ENCODE results near the gene AQR. TPM values are rescaled to one million over a fixed set of nuclear protein-coding genes. Genes with fewer than 3 reads are reported as not detected.
"Not testable (repeated sequence)": the region's sequence is repeated elsewhere in the genome, so short reads cannot be mapped to it uniquely, and the experiment has no call there.

Gene AQR
- total RNA-seq, 8 experiments from 2014 or later, result 14.9 to 46.9 (median 19.5) TPM

- in situ Hi-C loops (cut with MboI; ENCODE audit: low pct_unique_long_range_greater_than_20kb in 2 of 9, low sequenced_read_pairs in 9 of 9, unreplicated experiment in 9 of 9), result no loop called here
- no peak overlapping the region for H3K27ac ChIP-seq
- H3K4me3 ChIP-seq, result no peak overlapping the region
- no peaks in the 10 kb centered on the region for H3K4me1 ChIP-seq (replicated peaks in 1 of 2)
- ATAC-seq (replicated peaks in 6 of 8), result peak in 1 of 8 experiments; percentile 25
These were observed 25.8 kb downstream of the AQR start for GRCh38 chr15:34943711-34944110.

GRCh38 chr15:34943264-34943663 is 26.3 kb downstream of the AQR start:
- in situ Hi-C loops (cut with MboI; ENCODE audit: low pct_unique_long_range_greater_than_20kb in 2 of 9, low sequenced_read_pairs in 9 of 9, unreplicated experiment in 9 of 9); H3K4me3 ChIP-seq; H3K4me1 ChIP-seq (replicated peaks in 1 of 2); H3K27ac ChIP-seq; ATAC-seq (replicated peaks in 6 of 8): not testable (repeated sequence)

GRCh38 chr15:34942363-34942762 is 27.2 kb downstream of the AQR start:
- H3K4me3 ChIP-seq, result no peak overlapping the region
- WGBS, 10 experiments, result 85 to 100% (median 98%) methylated on average over 2 to 6 of the region's 6 CpGs; no CpG with 5 or more reads in 1 of the 10 experiments
- H3K27ac ChIP-seq, result no peak overlapping the region
- no peaks in the 10 kb centered on the region for H3K4me1 ChIP-seq (replicated peaks in 1 of 2)
- in situ Hi-C loops (cut with MboI; ENCODE audit: low pct_unique_long_range_greater_than_20kb in 2 of 9, low sequenced_read_pairs in 9 of 9, unreplicated experiment in 9 of 9), result no loop called here
- no peak for ATAC-seq (replicated peaks in 6 of 8)

GRCh38 chr15:34941831-34942230 is 27.7 kb downstream of the AQR start:
- in situ Hi-C loops (cut with MboI; ENCODE audit: low pct_unique_long_range_greater_than_20kb in 2 of 9, low sequenced_read_pairs in 9 of 9, unreplicated experiment in 9 of 9), result no loop called here

GRCh38 chr15:34941185-34941698 is 28.3 kb downstream of the AQR start:
- ATAC-seq (replicated peaks in 6 of 8), result peak in 3 of 8 experiments; percentile 35 to 69 (median 69)
- Histone ChIP-seq H3K4me3 (no peak overlapping the region), H3K4me1 (replicated peaks in 1 of 2) (no peaks in the 10 kb centered on the region), H3K27ac (no peak overlapping the region)
- 7 to 100% (median 93%) methylated on average over 2 of the region's 2 CpGs; no CpG with 5 or more reads in 1 of the 10 experiments for WGBS, 10 experiments
- in situ Hi-C loops (cut with MboI; ENCODE audit: low pct_unique_long_range_greater_than_20kb in 2 of 9, low sequenced_read_pairs in 9 of 9, unreplicated experiment in 9 of 9), result no loop called here

More at GRCh38 chr15:34941831-34942230, 27.7 kb downstream of the AQR start:
- H3K4me3 ChIP-seq, result no peak overlapping the region
- no peak for ATAC-seq (replicated peaks in 6 of 8)
- no peaks in the 10 kb centered on the region for H3K4me1 ChIP-seq (replicated peaks in 1 of 2)
- WGBS, 10 experiments, result 44 to 96% (median 88%) methylated on average over 2 to 3 of the region's 3 CpGs; no CpG with 5 or more reads in 1 of the 10 experiments
- H3K27ac ChIP-seq, result no peak overlapping the region

GRCh38 chr15:34933432-34933975 is 36.0 kb downstream of the AQR start:
- Histone ChIP-seq H3K27ac (no peak overlapping the region), H3K4me1 (replicated peaks in 1 of 2) (no peaks in the 10 kb centered on the region), H3K4me3 (no peak overlapping the region)
- in situ Hi-C loops (cut with MboI; ENCODE audit: low pct_unique_long_range_greater_than_20kb in 2 of 9, low sequenced_read_pairs in 9 of 9, unreplicated experiment in 9 of 9), result no loop called here
- ATAC-seq (replicated peaks in 6 of 8), result no peak
- 90 to 100% (median 100%) methylated on average over 1 to 3 of the region's 3 CpGs; no CpG with 5 or more reads in 3 of the 10 experiments for WGBS, 10 experiments

GRCh38 chr15:34928349-34928748 is 41.2 kb downstream of the AQR start:
- not testable (repeated sequence) for H3K4me1 ChIP-seq (replicated peaks in 1 of 2); H3K27ac ChIP-seq; ATAC-seq (replicated peaks in 6 of 8); H3K4me3 ChIP-seq
- in situ Hi-C loops (cut with MboI; ENCODE audit: low pct_unique_long_range_greater_than_20kb in 2 of 9, low sequenced_read_pairs in 9 of 9, unreplicated experiment in 9 of 9), result loop anchor here in 2 of 9 experiments (10.0 kb wide), 2 partner anchors 214 to 304 kb away; no protein-coding TSS in a partner anchor
- 83 to 100% (median 96%) methylated on average over 1 to 6 of the region's 6 CpGs for WGBS, 10 experiments

- 70 to 100% (median 95%) methylated on average over 1 to 2 of the region's 2 CpGs; no CpG with 5 or more reads in 2 of the 10 experiments for WGBS, 10 experiments
- Histone ChIP-seq H3K27ac (no peak overlapping the region), H3K4me1 (replicated peaks in 1 of 2) (no peaks in the 10 kb centered on the region), H3K4me3 (no peak overlapping the region)
- in situ Hi-C loops (cut with MboI; ENCODE audit: low pct_unique_long_range_greater_than_20kb in 2 of 9, low sequenced_read_pairs in 9 of 9, unreplicated experiment in 9 of 9), result loop anchor here in 2 of 9 experiments (10.0 kb wide), 2 partner anchors 213 to 303 kb away; no protein-coding TSS in a partner anchor
- ATAC-seq (replicated peaks in 6 of 8), result peak in 3 of 8 experiments; percentile 28 to 88 (median 53)
These were observed 41.8 kb downstream of the AQR start for GRCh38 chr15:34927726-34928125.

GRCh38 chr15:34914317-34914716 is 55.2 kb downstream of the AQR start:
- Histone ChIP-seq H3K4me1 (replicated peaks in 1 of 2) (no peaks in the 10 kb centered on the region), H3K4me3 (no peak overlapping the region), H3K27ac (no peak overlapping the region)
- in situ Hi-C loops (cut with MboI; ENCODE audit: low pct_unique_long_range_greater_than_20kb in 2 of 9, low sequenced_read_pairs in 9 of 9, unreplicated experiment in 9 of 9), result loop anchor here in 6 of 9 experiments (10.0 to 25.0 kb wide), 6 partner anchors 202 to 827 kb away; no protein-coding TSS in a partner anchor
- WGBS, 10 experiments, result 70 to 100% (median 91%) methylated on average over 1 to 2 of the region's 2 CpGs; no CpG with 5 or more reads in 2 of the 10 experiments
- peak in 1 of 8 experiments; percentile 52 for ATAC-seq (replicated peaks in 6 of 8)

- no peak for ATAC-seq (replicated peaks in 6 of 8)
- Histone ChIP-seq H3K4me1 (replicated peaks in 1 of 2) (no peaks in the 10 kb centered on the region), H3K4me3 (no peak overlapping the region), H3K27ac (no peak overlapping the region)
- 67 to 100% (median 83%) methylated on average over 1 of the region's 1 CpG; no CpG with 5 or more reads in 7 of the 10 experiments for WGBS, 10 experiments
- in situ Hi-C loops (cut with MboI; ENCODE audit: low pct_unique_long_range_greater_than_20kb in 2 of 9, low sequenced_read_pairs in 9 of 9, unreplicated experiment in 9 of 9), result loop anchor here in 4 of 9 experiments (25.0 kb wide), 3 partner anchors 193 to 818 kb away; no protein-coding TSS in a partner anchor
These were observed 64.5 kb downstream of the AQR start for GRCh38 chr15:34905047-34905446.

GRCh38 chr15:34904527-34904926 is 65.0 kb downstream of the AQR start:
- H3K4me3 ChIP-seq, result no peak overlapping the region
- WGBS, 10 experiments, result 89 to 100% (median 100%) methylated on average over 1 of the region's 1 CpG; no CpG with 5 or more reads in 3 of the 10 experiments
- in situ Hi-C loops (cut with MboI; ENCODE audit: low pct_unique_long_range_greater_than_20kb in 2 of 9, low sequenced_read_pairs in 9 of 9, unreplicated experiment in 9 of 9), result loop anchor here in 4 of 9 experiments (25.0 kb wide), 3 partner anchors 192 to 817 kb away; no protein-coding TSS in a partner anchor
- no peak overlapping the region for H3K27ac ChIP-seq
- ATAC-seq (replicated peaks in 6 of 8), result no peak
- H3K4me1 ChIP-seq (replicated peaks in 1 of 2), result no peaks in the 10 kb centered on the region

- no peak overlapping the region for H3K4me3 ChIP-seq
- no peak overlapping the region for H3K27ac ChIP-seq
- no peaks in the 10 kb centered on the region for H3K4me1 ChIP-seq (replicated peaks in 1 of 2)
- WGBS, 10 experiments, result 81 to 100% (median 98%) methylated on average over 1 to 7 of the region's 7 CpGs; no CpG with 5 or more reads in 1 of the 10 experiments
- ATAC-seq (replicated peaks in 6 of 8), result no peak
- in situ Hi-C loops (cut with MboI; ENCODE audit: low pct_unique_long_range_greater_than_20kb in 2 of 9, low sequenced_read_pairs in 9 of 9, unreplicated experiment in 9 of 9), result loop anchor here in 4 of 9 experiments (25.0 kb wide), 3 partner anchors 188 to 813 kb away; no protein-coding TSS in a partner anchor
These were observed 68.8 kb downstream of the AQR start for GRCh38 chr15:34900748-34901147.

- 90 to 100% (median 100%) methylated on average over 1 to 5 of the region's 5 CpGs; no CpG with 5 or more reads in 1 of the 10 experiments for WGBS, 10 experiments
- in situ Hi-C loops (cut with MboI; ENCODE audit: low pct_unique_long_range_greater_than_20kb in 2 of 9, low sequenced_read_pairs in 9 of 9, unreplicated experiment in 9 of 9), result no loop called here
- Histone ChIP-seq H3K27ac (no peak overlapping the region), H3K4me1 (replicated peaks in 1 of 2) (no peaks in the 10 kb centered on the region), H3K4me3 (no peak overlapping the region)
- ATAC-seq (replicated peaks in 6 of 8), result no peak
These were observed 73.4 kb downstream of the AQR start for GRCh38 chr15:34896183-34896582.

All from motor neuron (in vitro differentiated cells).